K562 (cell line): ENCODE data around the gene PPM1N. TPM values are rescaled to one million over a fixed set of nuclear protein-coding genes. Genes with fewer than 3 reads are reported as not detected.

ENCODE experiments used
- ATAC-seq: fragments of 200-7000 bp; cut with Tn5 transposase; 3 replicates; pipeline ENCODE4 v1.9.1; 2020; ENCODE audit warnings: moderate library complexity
- BruUV-seq: library from RNA; stranded (reverse); fragments of 400-500 nt; replicated peaks from 2 replicates; lab custom pipeline; 2021; lab: Mats Ljungman, UMichigan
- CTCF ChIA-PET: fragments of 300-600 bp; formaldehyde crosslinking; extraction: SDS; loops from one replicate; lab custom pipeline; 2021; ENCODE audit warnings: low intra/inter-chr PET ratio; lab: Yijun Ruan, JAX
- POLR2A ChIA-PET: fragments of 300-600, 350-650 bp; sonication (Branson Sonifier 250); formaldehyde crosslinking; extraction: SDS; loops from one replicate; lab custom pipeline; 2021; ENCODE audit warnings: antibody characterized with exemption, inconsistent platforms; lab: Yijun Ruan, JAX
- DNase-seq, 4 experiments: peaks; one replicate each; pipeline versions ENCODE4 v3.0.0 to v3.0.0-alpha.2; 2011 to 2018; ENCODE audit warnings: low spot score in 3 of 4, mixed read lengths in 3 of 4; ENCODE audit errors: extremely low read depth in 1 of 4
- FAIRE-seq: peaks from 2 replicates; lab custom pipeline; 2011; peaks lifted over from hg19 to GRCh38; lab: Jason Lieb, UNC
- H2AFZ ChIP-seq: 2 replicates; pipeline ENCODE4 v1.6.0; 2011; ENCODE audit warnings: low read depth, low read length, control low read depth, inconsistent platforms
- H3K27ac ChIP-seq: fragments of 200-600 bp; 3 replicates; pipeline ENCODE4 v1.8.0; 2011; ENCODE audit warnings: low read depth, mild to moderate bottlenecking, control low read depth, inconsistent platforms, low read length, moderate library complexity, mixed read lengths; ENCODE audit errors: extremely low read depth
- H3K27me3 ChIP-seq, 2 experiments: fragments of 300-600 bp in 1 of 2; 2 replicates in 1 of 2; 3 replicates in 1 of 2; pipeline versions ENCODE4 v1.6.0 to v1.8.0; 2011; ENCODE audit warnings: inconsistent platforms in 2 of 2, low read length in 2 of 2, mild to moderate bottlenecking in 1 of 2, mixed read lengths in 1 of 2, moderate library complexity in 1 of 2; ENCODE audit not compliant: control insufficient read depth in 2 of 2, insufficient read depth in 2 of 2
- H3K36me3 ChIP-seq: fragments of 300-600 bp; 3 replicates; pipeline ENCODE4 v1.8.0; 2011; ENCODE audit warnings: mild to moderate bottlenecking, low read length, inconsistent platforms; ENCODE audit not compliant: control insufficient read depth, insufficient read depth
- H3K4me1 ChIP-seq, 2 experiments: fragments of 200-600 bp in 1 of 2; replicated peaks in 1 of 2; 2 replicates in 1 of 2; 3 replicates in 1 of 2; pipeline versions ENCODE4 v1.5.1 to v1.8.0; 2011; ENCODE audit warnings: inconsistent platforms in 2 of 2, low read length in 2 of 2, mild to moderate bottlenecking in 1 of 2, mixed read lengths in 1 of 2, moderate library complexity in 1 of 2; ENCODE audit not compliant: control insufficient read depth in 2 of 2, insufficient read depth in 2 of 2
- H3K4me2 ChIP-seq: 2 replicates; pipeline ENCODE4 v1.6.1; 2011; ENCODE audit warnings: low read length, control low read depth, inconsistent platforms, mixed read lengths; ENCODE audit not compliant: insufficient read depth
- H3K4me3 ChIP-seq: fragments of 200-600 bp; sonication (generic), shearing (Covaris generic); 2 replicates; pipeline ENCODE4 v1.5.1; 2016; ENCODE audit warnings: control low read depth, inconsistent platforms
- H3K79me2 ChIP-seq: fragments of 200-600 bp; 3 replicates; pipeline ENCODE4 v1.8.0; 2011; ENCODE audit warnings: low read length, inconsistent platforms; ENCODE audit not compliant: control insufficient read depth, insufficient read depth
- H3K9ac ChIP-seq, 2 experiments: 2 replicates each; pipeline versions ENCODE4 v1.6.0 to v1.6.1; 2011; ENCODE audit warnings: low read depth in 2 of 2, low read length in 2 of 2, control low read depth in 1 of 2, inconsistent platforms in 1 of 2, mild to moderate bottlenecking in 1 of 2, mixed read lengths in 1 of 2; ENCODE audit not compliant: insufficient read depth in 1 of 2
- H3K9me1 ChIP-seq: one replicate; pipeline ENCODE4 v1.6.0; 2011; ENCODE audit warnings: inconsistent platforms, mild to moderate bottlenecking, low read length, moderate library complexity; ENCODE audit not compliant: control insufficient read depth, insufficient read depth
- H3K9me3 ChIP-seq: replicated peaks from 2 replicates; pipeline ENCODE4 v1.5.1; 2011; ENCODE audit warnings: low read depth, low read length, inconsistent platforms; ENCODE audit not compliant: control insufficient read depth, insufficient read depth
- H4K20me1 ChIP-seq: replicated peaks from 2 replicates; pipeline ENCODE4 v1.6.1; 2011; ENCODE audit warnings: low read length, inconsistent platforms, mixed read lengths; ENCODE audit not compliant: control insufficient read depth, insufficient read depth
- ARID3A ChIP-seq: IDR thresholded peaks from 2 replicates; pipeline ENCODE4 v1.6.1; 2012; ENCODE audit warnings: low read depth, low read length, improper control_type of control experiment, borderline replicate concordance
- KAT7 ChIP-seq: sonication (generic); formaldehyde crosslinking; IDR thresholded peaks from 2 replicates; pipeline ENCODE4 v1.8.0; 2022; ENCODE audit warnings: missing genetic modification reagents, mild to moderate bottlenecking, borderline replicate concordance
- TSHZ1 ChIP-seq: fragments of 250-450 bp; sonication (Bioruptor Pico); IDR thresholded peaks from 2 replicates; pipeline ENCODE4 v1.4.0; 2020; ENCODE audit warnings: mild to moderate bottlenecking, moderate library complexity
- ZNF143 ChIP-seq: sonication (generic); formaldehyde crosslinking; IDR thresholded peaks from 2 replicates; pipeline ENCODE4 v1.9.0; 2022; ENCODE audit warnings: mild to moderate bottlenecking, missing genetic modification reagents
- ZNF79 ChIP-seq: fragments of 250-450 bp; sonication (Bioruptor Pico); IDR thresholded peaks from 2 replicates; pipeline ENCODE4 v1.4.0; 2020; ENCODE audit warnings: low read depth, mild to moderate bottlenecking, moderate library complexity
- WGBS: fragments of 100-300 bp; shearing (Covaris generic); methylation state at CpG from one replicate; pipeline ENCODE4 v1.1.6; 2016; ENCODE audit warnings: low coverage, mixed read lengths; ENCODE audit not compliant: insufficient coverage; ENCODE audit errors: missing lambda C conversion rate; 5-methylcytosine and 5-hydroxymethylcytosine counted together
- in situ Hi-C: fragments of 300-500 bp; cut with MboI; formaldehyde crosslinking; loops from 4 replicates; pipeline ENCODE4 v1.15.0; 2018; ENCODE audit warnings: inconsistent platforms, mixed read lengths
- intact Hi-C: fragments of 100-400 bp; cut with micrococcal nuclease; formaldehyde crosslinking; loops from 2 replicates; pipeline ENCODE4 v1.14.2; 2022
- polyA plus RNA-seq, 8 experiments: library from polyadenylated mRNA; depleted of rRNA in 4 of 8; stranded (reverse) in 5 of 8; unstranded in 3 of 8; fragments of >200 nt; fragmentation: Nextera tagmentation in 2 of 8; fragmentation: Illumina TruSeq in 1 of 8; extraction: Ambion mirVana in 2 of 8; extraction: Trizol in 1 of 8; gene quantifications; 2 replicates each; pipeline versions ENCODE4 v1.2.1 to v1.2.3, GENCODE V29; 2011 to 2014; ENCODE audit warnings: inconsistent platforms in 1 of 8, missing spikeins in 1 of 8
- total RNA-seq, 7 experiments: library from RNA; depleted of rRNA in 6 of 7; stranded (reverse); fragments of >200 nt in 6 of 7; fragmentation: Illumina TruSeq in 2 of 7; extraction: Trizol in 2 of 7; gene quantifications; 2 replicates each; pipeline versions ENCODE4 v1.2.1 to v1.2.3, GENCODE V29; 2011 to 2021; ENCODE audit warnings: low replicate concordance in 1 of 7

PPM1N gene
- total and polyA plus RNA-seq, 9 of the 15 experiments (the other 6 are each of a cell fraction or from before 2014, with no cell fraction given) = 4.5 to 15.6 (median 8.7) TPM

GRCh38 chr19:45501730-45502014 is 3.4 kb downstream of the PPM1N start (continued):
- no peak for TF ChIP-seq TSHZ1 (CRISPR knock-in tag)
- no peak for TF ChIP-seq KAT7 (CRISPR knock-in tag)
- TF ChIP-seq ZNF143 (CRISPR knock-in tag) = no peak
- TF ChIP-seq, all 486 proteins: peak for 13

GRCh38 chr19:45502111-45502510 is 3.9 kb downstream of the PPM1N start:
- FAIRE-seq (no peak), ATAC-seq (no peak), DNase-seq (no peak)
- intact Hi-C loops (no loop called here), in situ Hi-C loops (no loop called here)
- no peak overlapping the region for H3K4me3 ChIP-seq
- H4K20me1 ChIP-seq = no peaks in the 10 kb centered on the region
- BruUV-seq = no TSS peak
- H3K9me3 ChIP-seq = no peaks in the 10 kb centered on the region
- peak overlapping the region; percentile 21; the same call in 2 of the 3 replicates for H3K27ac ChIP-seq
- H3K27me3 ChIP-seq = no peaks in the 10 kb centered on the region
- peaks cover 26 to 60% of the 10 kb centered on the region in 2 experiments for H3K4me1 ChIP-seq
- CTCF ChIA-PET = no interaction called here
- POLR2A ChIA-PET = interaction anchor here (0.6 kb wide), 2 partner anchors 199 to 218 kb away, joined by 4 read pairs; no protein-coding TSS in a partner anchor
- no peaks in the 10 kb centered on the region for H3K36me3 ChIP-seq
- no peak overlapping the region for H3K9ac ChIP-seq
- H2AFZ ChIP-seq = peak overlapping the region; percentile 80
- peaks cover 8% of the 10 kb centered on the region for H3K79me2 ChIP-seq
- no peaks in the 10 kb centered on the region for H3K9me1 ChIP-seq
- WGBS = 65% methylated on average over 2 of the region's 5 CpGs
- peak overlapping the region; percentile 42; the same call in 1 of the 2 replicates for H3K4me2 ChIP-seq
- TF ChIP-seq ZNF79 (CRISPR knock-in tag) (no peak), ARID3A (no peak)
